GM12875 (cell line): ENCODE measurements around the gene RAB35.

Source experiments
- H3K4me3 ChIP-seq: one replicate; pipeline ENCODE4 v1.5.1; 2011; ENCODE audit warnings: low read depth, low read length, control low read depth
- TF ChIP-seq, protein P1 (sequence below): IDR thresholded peaks from 2 replicates; pipeline ENCODE4 v1.5.1; 2011; ENCODE audit warnings: low read depth, mild to moderate bottlenecking, control low read depth, inconsistent platforms, low read length, moderate library complexity, borderline replicate concordance; ENCODE audit not compliant: insufficient read depth

The RAB35 gene

DNA sequence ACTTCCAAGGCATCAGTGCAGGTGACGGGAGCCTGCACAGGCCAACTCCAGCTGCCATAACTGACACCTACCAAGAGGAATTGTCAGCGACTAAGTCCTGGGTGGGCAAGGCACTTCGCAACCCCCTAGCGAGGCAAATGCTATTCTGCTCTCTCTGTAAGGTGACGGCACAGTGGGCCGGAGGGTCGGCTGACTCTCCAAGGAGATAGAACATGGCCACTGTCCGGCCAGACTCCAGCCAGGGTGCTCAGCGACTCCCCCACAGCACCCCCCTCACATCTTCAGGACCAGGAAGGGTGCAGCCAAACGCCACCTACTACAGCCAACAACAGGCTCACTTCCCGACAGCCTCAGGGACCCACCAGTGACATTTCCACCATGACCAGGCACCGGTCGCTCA lies 13.2 kb downstream of the RAB35 start:
- no peak overlapping the region for H3K4me3 ChIP-seq
- TF ChIP-seq, protein P1, sequence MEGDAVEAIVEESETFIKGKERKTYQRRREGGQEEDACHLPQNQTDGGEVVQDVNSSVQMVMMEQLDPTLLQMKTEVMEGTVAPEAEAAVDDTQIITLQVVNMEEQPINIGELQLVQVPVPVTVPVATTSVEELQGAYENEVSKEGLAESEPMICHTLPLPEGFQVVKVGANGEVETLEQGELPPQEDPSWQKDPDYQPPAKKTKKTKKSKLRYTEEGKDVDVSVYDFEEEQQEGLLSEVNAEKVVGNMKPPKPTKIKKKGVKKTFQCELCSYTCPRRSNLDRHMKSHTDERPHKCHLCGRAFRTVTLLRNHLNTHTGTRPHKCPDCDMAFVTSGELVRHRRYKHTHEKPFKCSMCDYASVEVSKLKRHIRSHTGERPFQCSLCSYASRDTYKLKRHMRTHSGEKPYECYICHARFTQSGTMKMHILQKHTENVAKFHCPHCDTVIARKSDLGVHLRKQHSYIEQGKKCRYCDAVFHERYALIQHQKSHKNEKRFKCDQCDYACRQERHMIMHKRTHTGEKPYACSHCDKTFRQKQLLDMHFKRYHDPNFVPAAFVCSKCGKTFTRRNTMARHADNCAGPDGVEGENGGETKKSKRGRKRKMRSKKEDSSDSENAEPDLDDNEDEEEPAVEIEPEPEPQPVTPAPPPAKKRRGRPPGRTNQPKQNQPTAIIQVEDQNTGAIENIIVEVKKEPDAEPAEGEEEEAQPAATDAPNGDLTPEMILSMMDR, result no peak

DNA sequence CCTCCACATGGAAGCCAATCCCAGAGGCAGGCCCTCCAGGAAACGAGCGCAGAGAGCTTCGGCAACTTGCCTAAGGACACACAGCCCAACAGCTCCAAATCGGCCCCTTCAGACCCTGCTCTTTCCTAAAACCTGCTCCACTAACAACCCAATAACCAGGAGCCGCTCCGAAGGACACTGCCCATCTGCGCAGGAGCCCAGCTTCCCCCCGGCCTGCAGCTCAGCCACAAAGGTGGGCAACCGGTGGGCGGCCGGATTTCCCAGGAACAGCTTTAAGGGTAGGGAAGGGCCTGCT lies 13.6 kb downstream of the RAB35 start:
- no peak overlapping the region for H3K4me3 ChIP-seq
- TF ChIP-seq, protein P1, result no peak

DNA sequence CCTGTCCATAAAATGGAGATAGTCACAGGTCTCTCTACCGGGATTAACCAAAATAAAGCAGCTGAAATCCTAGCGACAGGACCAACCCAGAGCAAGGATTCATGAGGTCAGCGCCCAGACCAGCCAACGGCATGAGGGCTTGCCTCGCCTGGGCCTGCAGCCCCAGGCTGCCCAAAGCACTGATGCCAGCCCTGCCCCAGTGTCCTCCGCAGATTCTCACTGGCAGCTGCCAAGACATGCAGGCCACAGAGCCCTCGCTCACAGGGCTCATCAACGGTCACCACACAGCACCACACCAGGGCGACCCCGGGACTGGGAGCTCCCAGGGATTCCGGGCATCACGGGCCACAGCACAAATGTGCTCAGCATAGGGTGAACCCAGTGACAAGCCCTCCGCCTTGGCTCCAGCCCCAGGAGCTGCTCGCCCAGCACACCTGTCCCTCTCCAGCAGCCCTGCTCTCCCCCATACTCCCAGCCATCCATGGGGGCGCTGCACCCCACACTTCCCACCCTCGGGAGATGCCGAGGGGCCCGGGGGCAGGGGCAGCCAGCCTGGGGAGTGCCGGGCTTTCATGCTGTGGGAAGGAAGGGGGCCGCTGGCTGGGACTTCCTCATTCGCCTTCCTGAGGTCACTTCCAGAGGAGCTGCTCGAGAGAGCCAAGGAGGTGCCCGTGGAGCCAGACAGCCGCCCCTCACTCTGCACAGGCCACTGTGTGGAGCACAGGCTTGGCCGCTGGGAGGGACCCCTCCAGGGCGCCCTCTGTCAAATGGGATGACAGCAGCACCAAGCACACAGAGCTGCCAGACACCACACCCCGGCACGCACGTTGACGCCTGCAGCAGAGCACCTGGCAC lies 14.1 kb downstream of the RAB35 start:
- no peak overlapping the region for H3K4me3 ChIP-seq
- TF ChIP-seq, protein P1, result no peak

DNA sequence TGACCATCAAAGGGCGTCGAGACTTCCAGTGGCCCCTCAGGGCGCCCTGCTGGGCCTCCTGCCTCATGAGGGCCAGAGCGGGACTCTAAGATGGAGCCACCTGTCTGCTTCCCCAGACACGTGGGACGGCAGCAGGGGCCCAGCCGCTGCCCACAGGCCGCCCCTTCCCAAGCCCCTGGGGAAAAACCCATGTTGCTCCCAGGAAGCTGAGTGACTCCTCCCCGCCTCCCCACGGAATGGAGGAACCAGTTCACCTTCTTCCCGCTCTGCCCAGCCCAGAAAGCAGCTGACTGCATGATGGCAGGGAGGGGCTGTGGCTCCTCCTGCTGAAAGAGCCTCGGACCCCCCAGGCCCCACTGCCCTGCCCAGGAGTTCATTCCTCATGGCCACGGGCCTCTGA lies 14.9 kb downstream of the RAB35 start:
- no peak overlapping the region for H3K4me3 ChIP-seq
- TF ChIP-seq, protein P1, result no peak

GRCh38 chr12:120101182-120101581 lies 15.4 kb downstream of the RAB35 start:
- no peak overlapping the region for H3K4me3 ChIP-seq
- TF ChIP-seq, protein P1, result no peak

- H3K4me3 ChIP-seq, result no peak overlapping the region
- TF ChIP-seq, protein P1, result no peak
Observed at GRCh38 chr12:120100630-120101029, 15.9 kb downstream of the RAB35 start.

DNA sequence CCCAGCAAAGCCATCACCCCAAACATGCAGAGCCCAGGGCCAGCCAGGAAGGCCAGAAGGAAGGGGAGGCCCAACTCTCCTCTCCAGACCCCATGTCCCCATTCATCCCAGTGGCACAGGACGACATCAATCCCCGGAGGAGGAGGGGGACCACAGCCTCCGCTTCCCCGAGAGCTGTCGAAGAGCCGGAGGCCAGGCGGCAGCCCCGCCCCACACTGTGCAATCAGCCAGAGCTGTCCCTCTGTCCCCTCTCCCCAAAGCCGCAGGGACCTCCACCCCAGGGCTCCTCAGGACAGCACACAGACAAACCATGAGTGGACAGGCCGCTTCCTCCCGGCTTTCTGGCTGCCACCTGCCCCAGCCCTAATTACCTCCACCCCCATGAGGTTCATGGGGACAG lies 16.8 kb downstream of the RAB35 start:
- no peak overlapping the region for H3K4me3 ChIP-seq
- TF ChIP-seq, protein P1, result no peak
